DMS114 treated with DMSO at 0.1 percent for 48 hours (cell line): ENCODE measurements around the gene KCNN3.
"Not testable (repeated sequence)": the region's sequence is repeated elsewhere in the genome, so short reads cannot be mapped to it uniquely, and the experiment has no call there.

Experiments
- DNase-seq: peaks from one replicate; lab custom pipeline; 2025; ENCODE audit not compliant: unreplicated experiment; lab: John Stamatoyannopoulos, UW

KCNN3 gene

GRCh38 chr1:154712166-154712810, 157.8 kb downstream of the KCNN3 start:
- no peak for DNase-seq

- no peak for DNase-seq
These were observed 158.7 kb downstream of the KCNN3 start for GRCh38 chr1:154711416-154711815.

- DNase-seq = no peak
These were observed 160.0 kb downstream of the KCNN3 start for GRCh38 chr1:154710106-154710505.

- no peak for DNase-seq
These were observed 162.1 kb downstream of the KCNN3 start for GRCh38 chr1:154707901-154708463.

GRCh38 chr1:154706851-154707250, 163.2 kb downstream of the KCNN3 start:
- no peak for DNase-seq

GRCh38 chr1:154705544-154705943, 164.5 kb downstream of the KCNN3 start:
- no peak for DNase-seq

GRCh38 chr1:154703170-154703569, 166.9 kb downstream of the KCNN3 start:
- no peak for DNase-seq

- no peak for DNase-seq
These were observed 171.6 kb downstream of the KCNN3 start for GRCh38 chr1:154698320-154699096.

- DNase-seq = no peak
These were observed 172.4 kb downstream of the KCNN3 start for GRCh38 chr1:154697710-154698109.

GRCh38 chr1:154696456-154696855, 173.6 kb downstream of the KCNN3 start:
- DNase-seq = no peak

- DNase-seq = no peak
These were observed 174.1 kb downstream of the KCNN3 start for GRCh38 chr1:154695985-154696384.

GRCh38 chr1:154694995-154695394, 175.1 kb downstream of the KCNN3 start:
- DNase-seq = no peak

GRCh38 chr1:154689083-154689482, 181.0 kb downstream of the KCNN3 start:
- DNase-seq = no peak

GRCh38 chr1:154686507-154686906, 183.6 kb downstream of the KCNN3 start:
- DNase-seq = no peak

GRCh38 chr1:154683820-154684219, 186.3 kb downstream of the KCNN3 start:
- no peak for DNase-seq

- DNase-seq = no peak
These were observed 187.8 kb downstream of the KCNN3 start for GRCh38 chr1:154682254-154682653.

- not testable (repeated sequence) for DNase-seq
These were observed 192.2 kb downstream of the KCNN3 start for GRCh38 chr1:154677844-154678243.

- not testable (repeated sequence) for DNase-seq
These were observed 193.2 kb downstream of the KCNN3 start for GRCh38 chr1:154676847-154677246.

- DNase-seq = not testable (repeated sequence)
These were observed 195.6 kb downstream of the KCNN3 start for GRCh38 chr1:154674456-154674855.

GRCh38 chr1:154672245-154672644, 197.8 kb downstream of the KCNN3 start:
- DNase-seq = not testable (repeated sequence)

- DNase-seq = not testable (repeated sequence)
These were observed 198.7 kb downstream of the KCNN3 start for GRCh38 chr1:154671412-154671811.
